Measurements from ENCODE around the gene GSDME.
"Not testable (repeated sequence)": the region's sequence is repeated elsewhere in the genome, so short reads cannot be mapped to it uniquely, and the experiment has no call there.

GSDME gene

GRCh38 chr7:24757353-24758275 is at the start of gene GSDME:
TSS of gene GSDME (minus strand) at chr7:24757464. CDS start at chr7:24749774, 7,690 bp downstream.
- in situ Hi-C loops (cut with HindIII; ENCODE audit: low sequenced_read_pairs) = no loop called here

GRCh38 chr7:24802300-24802699 is 45.0 kb upstream of the GSDME start:
- in situ Hi-C loops (cut with HindIII; ENCODE audit: low sequenced_read_pairs) = no loop called here

GRCh38 chr7:24801883-24802282 is 44.6 kb upstream of the GSDME start:
- in situ Hi-C loops (cut with HindIII; ENCODE audit: low sequenced_read_pairs) = no loop called here

- in situ Hi-C loops (cut with HindIII; ENCODE audit: low sequenced_read_pairs) = no loop called here
Observed at GRCh38 chr7:24800667-24801066, 43.4 kb upstream of the GSDME start.

- in situ Hi-C loops (cut with HindIII; ENCODE audit: low sequenced_read_pairs) = no loop called here
Observed at GRCh38 chr7:24800073-24800472, 42.8 kb upstream of the GSDME start.

- in situ Hi-C loops (cut with HindIII; ENCODE audit: low sequenced_read_pairs) = no loop called here
Observed at GRCh38 chr7:24799506-24799905, 42.2 kb upstream of the GSDME start.

GRCh38 chr7:24798261-24798660 is 41.0 kb upstream of the GSDME start:
- in situ Hi-C loops (cut with HindIII; ENCODE audit: low sequenced_read_pairs) = no loop called here

- in situ Hi-C loops (cut with HindIII; ENCODE audit: low sequenced_read_pairs) = no loop called here
Observed at GRCh38 chr7:24797270-24797669, 40.0 kb upstream of the GSDME start.

- in situ Hi-C loops (cut with HindIII; ENCODE audit: low sequenced_read_pairs) = no loop called here
Observed at GRCh38 chr7:24795407-24795767, 38.1 kb upstream of the GSDME start.

- in situ Hi-C loops (cut with HindIII; ENCODE audit: low sequenced_read_pairs) = not testable (repeated sequence)
Observed at GRCh38 chr7:24794751-24795406, 37.6 kb upstream of the GSDME start.

- in situ Hi-C loops (cut with HindIII; ENCODE audit: low sequenced_read_pairs) = no loop called here
Observed at GRCh38 chr7:24793982-24794648, 36.9 kb upstream of the GSDME start.

- in situ Hi-C loops (cut with HindIII; ENCODE audit: low sequenced_read_pairs) = no loop called here
Observed at GRCh38 chr7:24788961-24789576, 31.8 kb upstream of the GSDME start.

GRCh38 chr7:24788075-24788474 is 30.8 kb upstream of the GSDME start:
- in situ Hi-C loops (cut with HindIII; ENCODE audit: low sequenced_read_pairs) = no loop called here

GRCh38 chr7:24786941-24787340 is 29.7 kb upstream of the GSDME start:
- in situ Hi-C loops (cut with HindIII; ENCODE audit: low sequenced_read_pairs) = no loop called here

- in situ Hi-C loops (cut with HindIII; ENCODE audit: low sequenced_read_pairs) = no loop called here
Observed at GRCh38 chr7:24786306-24786705, 29.0 kb upstream of the GSDME start.

- in situ Hi-C loops (cut with HindIII; ENCODE audit: low sequenced_read_pairs) = no loop called here
Observed at GRCh38 chr7:24784277-24784676, 27.0 kb upstream of the GSDME start.

- in situ Hi-C loops (cut with HindIII; ENCODE audit: low sequenced_read_pairs) = no loop called here
Observed at GRCh38 chr7:24783698-24784097, 26.4 kb upstream of the GSDME start.

GRCh38 chr7:24781106-24781505 is 23.8 kb upstream of the GSDME start:
- in situ Hi-C loops (cut with HindIII; ENCODE audit: low sequenced_read_pairs) = no loop called here

- in situ Hi-C loops (cut with HindIII; ENCODE audit: low sequenced_read_pairs) = loop anchor here (5.0 kb wide), 1 partner anchor 52 kb away; no protein-coding TSS in a partner anchor
Observed at GRCh38 chr7:24779283-24779655, 22.0 kb upstream of the GSDME start.

- in situ Hi-C loops (cut with HindIII; ENCODE audit: low sequenced_read_pairs) = loop anchor here (5.0 kb wide), 1 partner anchor 51 kb away; no protein-coding TSS in a partner anchor
Observed at GRCh38 chr7:24778543-24779282, 21.4 kb upstream of the GSDME start.
